ENCODE data around the gene CDK13.

Gene CDK13

DNA sequence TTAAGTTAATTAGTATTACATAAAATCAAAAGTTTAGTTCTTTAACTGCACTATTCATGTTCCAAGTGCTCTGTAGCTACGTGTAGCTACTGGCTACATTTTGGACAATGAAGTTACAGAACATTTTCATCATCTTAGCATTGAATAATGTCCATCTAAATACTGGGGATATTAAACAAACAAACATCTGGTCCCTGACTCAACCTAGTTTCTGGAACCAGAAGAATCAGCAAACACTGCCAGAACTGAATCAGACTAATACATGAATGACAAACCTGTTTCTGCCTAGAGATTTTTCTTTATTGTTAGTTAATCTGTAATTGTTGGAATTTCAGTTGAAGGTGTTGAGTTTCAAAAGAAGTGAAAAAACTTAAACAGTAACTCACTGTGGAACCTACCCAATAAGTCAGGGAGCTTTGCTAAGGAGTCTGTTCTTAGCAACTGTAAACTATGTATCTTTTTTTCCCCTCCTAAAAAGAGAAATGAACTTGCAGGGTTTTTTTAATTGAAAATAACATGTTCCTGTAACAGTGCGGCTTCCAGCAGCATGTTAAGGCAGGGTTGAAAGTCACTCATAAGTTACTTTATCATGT, 58.3 kb downstream of the CDK13 start:
- peak; percentile 72 for DNase-seq (ENCODE audit: low read depth, low spot score)

DNA sequence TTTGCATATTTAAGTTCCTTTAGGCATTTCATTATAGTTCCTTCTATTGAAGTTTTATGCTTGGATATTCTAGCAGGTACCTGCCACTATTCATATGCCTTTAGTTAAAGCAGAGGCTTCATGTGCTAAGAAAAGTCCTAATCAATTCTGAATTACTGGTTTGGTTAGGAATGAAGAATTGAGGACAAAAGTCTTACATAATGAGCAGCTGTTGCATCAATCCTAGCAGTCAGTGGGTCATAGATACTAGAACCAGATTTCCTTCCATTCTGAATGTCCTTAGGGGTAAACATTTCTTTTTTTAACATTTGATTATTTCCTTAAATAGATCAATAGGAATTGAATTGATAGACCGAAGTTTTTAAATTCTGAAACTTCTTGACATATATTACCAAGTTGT, 59.2 kb downstream of the CDK13 start:
- no peak for DNase-seq (ENCODE audit: low read depth, low spot score)

DNA sequence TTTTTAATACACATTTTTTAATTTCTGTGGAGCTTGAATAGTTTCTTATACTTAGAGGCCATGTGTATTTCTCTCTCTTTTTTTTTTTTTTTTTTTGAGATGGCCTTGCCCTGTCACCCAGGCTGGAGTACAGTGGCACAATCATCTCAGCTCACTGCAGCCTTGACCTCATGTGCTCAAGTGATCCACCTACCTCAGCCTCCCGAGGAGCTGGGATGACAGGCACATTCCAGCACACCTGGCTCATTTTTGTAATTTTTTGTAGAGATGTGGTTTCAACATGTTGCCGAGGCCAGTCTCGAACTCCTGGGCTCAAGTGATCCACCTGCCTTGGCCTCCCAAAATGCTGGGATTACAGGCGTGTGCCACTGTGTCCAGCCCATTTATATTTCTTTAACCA, 64.3 kb downstream of the CDK13 start:
- DNase-seq (ENCODE audit: low read depth, low spot score), result no peak

DNA sequence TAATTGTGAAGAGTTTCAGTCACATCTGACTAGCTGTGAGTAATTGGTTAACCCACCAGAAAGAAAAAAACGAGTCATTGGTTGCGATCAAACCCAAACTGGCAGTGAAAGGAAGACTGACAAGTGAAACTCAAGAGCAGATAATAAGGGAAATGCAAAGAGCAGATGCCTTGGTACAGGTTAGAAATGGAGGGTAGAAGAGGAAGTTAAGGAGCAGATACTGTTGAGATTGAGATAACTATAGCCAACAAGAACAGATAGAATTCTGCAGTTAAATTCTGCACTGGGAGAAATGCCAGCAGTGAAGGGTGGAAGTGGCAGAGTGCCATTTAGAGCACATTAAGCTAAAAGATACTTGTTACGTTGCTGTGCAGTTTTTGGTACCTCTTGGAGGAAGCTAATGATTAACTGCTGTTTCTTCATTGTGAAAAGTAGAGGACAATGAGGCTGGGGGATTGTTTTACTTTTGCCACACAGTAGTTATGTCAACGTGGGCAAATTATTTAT, 65.8 kb downstream of the CDK13 start:
- peak; percentile 63 for DNase-seq (ENCODE audit: low read depth, low spot score)

DNA sequence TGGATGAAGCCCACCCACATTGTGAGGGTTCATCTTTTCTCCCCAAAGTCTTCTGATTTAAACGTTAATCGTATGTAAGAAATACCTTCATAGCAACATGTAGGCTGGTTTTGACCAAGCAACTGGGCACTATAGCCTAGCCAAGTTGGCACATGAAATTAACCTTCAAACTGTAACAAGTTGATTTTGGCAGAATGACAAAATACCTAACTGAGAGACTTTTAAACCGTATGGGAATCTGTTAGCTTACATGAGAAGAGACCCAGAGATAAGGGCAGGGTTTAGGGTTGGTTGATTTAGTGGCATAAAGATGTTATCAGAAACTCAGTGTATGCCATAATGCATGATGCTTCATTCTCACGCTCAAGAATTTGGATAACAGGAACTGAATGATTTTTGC, 69.5 kb downstream of the CDK13 start:
- no peak for DNase-seq (ENCODE audit: low read depth, low spot score)

DNA sequence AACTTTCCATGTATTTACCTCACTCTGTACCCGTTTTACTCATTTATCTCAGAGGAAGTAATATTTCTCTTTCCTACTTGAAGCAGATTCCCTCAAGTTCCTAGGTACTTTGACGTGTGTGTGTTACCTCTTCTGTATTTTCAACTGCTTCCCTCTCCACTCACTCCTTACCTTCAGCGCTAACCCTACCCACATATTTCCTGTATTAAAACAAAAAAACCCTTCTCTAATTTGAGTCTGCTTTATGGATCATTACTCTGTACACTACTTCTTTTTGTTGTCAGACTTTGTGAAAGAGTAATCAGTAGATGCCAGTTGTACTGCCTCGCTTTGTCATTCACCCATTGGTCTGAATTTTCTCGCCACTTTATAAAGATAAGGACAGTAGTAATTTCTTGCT, 74.0 kb downstream of the CDK13 start:
- no peak for DNase-seq (ENCODE audit: low read depth, low spot score)

DNA sequence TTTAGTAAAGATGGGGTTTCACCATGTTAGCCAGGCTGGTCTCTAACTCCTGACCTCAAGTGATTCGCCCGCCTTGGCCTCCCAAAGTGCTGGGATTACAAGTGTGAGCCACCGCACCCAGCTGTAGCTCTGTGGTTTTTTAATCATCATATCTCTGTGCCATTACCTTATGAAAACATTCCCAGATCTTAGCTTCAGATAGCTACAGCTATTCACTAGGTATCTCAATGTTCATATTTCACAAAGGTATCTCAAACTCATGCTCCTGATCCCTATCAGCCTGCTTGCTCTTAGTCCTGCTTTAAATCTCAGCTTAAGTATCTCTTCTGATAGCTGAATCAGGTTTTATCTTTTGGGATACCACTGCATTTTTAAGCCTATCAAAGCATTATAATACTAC, 74.8 kb downstream of the CDK13 start:
- DNase-seq (ENCODE audit: low read depth, low spot score), result no peak

DNA sequence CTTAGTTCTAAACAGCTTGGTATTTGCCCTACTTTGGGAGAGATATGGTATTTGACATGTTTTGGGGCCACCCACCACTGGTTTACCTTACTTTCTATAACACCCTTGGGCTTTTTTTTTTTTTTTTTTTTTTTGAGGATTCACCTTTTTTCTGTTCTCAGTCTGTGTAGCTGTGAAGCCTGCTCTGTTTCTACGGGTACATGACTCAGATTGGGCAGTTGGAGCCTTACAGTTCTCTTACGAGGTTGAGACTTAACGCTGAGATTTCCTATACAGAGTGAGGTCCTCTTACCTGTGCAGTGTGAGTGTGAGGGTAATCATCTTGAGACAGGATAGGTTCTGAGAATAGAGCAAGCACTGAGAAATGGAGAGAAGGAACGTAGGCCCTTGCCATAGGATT, 77.5 kb downstream of the CDK13 start:
- DNase-seq (ENCODE audit: low read depth, low spot score), result no peak

DNA sequence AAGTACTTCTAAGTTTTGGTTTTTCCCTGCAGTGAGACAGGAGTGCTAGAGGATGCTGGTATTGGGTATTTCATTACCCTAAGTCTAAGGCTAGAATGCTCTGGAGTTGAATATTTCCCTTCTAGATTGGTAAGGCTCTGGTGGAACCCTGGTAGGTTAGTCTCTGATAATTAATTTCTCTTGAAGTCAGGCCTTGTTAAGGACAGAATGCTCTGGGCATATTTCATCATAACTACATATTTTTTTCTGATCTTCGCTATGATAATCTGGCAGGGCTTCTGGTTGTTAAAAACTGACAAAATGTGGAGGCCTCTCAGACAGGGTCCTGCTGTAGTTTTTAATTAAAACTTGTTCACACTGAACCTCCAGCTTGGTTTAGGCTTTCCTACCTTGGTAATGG, 83.8 kb downstream of the CDK13 start:
- no peak for DNase-seq (ENCODE audit: low read depth, low spot score)

DNA sequence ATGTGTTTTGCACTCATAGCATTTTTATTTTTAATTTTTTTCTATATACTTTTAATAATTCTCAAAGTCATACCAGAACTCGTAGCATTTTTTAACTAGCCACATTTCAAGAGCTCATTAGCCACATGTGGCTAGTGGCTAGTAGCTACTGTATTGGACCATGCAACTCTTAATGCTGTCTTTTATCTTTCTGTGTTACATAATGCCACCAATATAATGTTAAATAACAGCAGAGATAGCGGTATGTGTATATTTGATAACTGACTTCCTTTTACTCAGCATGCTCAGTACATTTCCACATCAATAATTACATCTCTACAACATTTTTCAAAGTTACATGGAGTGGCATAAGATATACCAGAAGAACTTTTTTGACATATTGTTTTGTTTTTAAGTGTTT, 91.4 kb downstream of the CDK13 start:
- DNase-seq (ENCODE audit: low read depth, low spot score), result no peak

DNA sequence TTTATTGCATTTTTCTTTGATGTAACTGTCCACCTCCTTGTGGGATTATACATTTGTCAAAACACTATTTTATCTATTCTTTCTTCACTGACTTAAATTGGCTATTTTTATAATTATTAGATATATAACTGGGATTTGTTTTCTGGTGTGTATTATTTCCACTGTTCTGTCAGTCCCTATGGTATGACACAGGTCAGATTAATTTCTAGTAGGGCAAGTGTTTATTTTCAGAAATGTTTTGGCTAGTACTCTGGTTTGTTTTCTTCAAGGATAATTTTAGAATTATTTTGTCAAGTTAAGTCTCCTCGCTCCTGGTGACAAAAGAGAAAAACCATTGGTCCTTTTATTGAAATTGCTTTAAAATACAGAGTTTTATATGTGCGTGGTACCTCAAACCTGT, 93.1 kb downstream of the CDK13 start:
- no peak for DNase-seq (ENCODE audit: low read depth, low spot score)

DNA sequence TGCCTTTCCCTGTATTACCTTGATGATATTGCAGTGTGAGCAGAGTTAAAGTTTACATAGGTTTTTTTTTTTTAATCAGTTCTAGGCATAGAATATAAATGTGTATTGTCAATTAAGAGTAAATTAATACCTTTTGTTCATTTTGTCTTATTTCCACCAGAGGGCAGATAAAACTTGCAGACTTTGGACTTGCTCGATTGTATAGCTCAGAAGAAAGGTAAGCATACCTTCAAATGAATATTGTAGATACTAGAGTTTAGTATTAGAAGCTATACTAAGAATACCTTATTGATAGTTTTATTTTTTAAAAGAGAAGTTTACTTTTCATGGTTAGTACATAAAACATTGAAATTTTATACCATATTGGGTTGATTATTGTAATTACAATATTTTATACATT, 97.6 kb downstream of the CDK13 start:
- DNase-seq (ENCODE audit: low read depth, low spot score), result no peak

DNA sequence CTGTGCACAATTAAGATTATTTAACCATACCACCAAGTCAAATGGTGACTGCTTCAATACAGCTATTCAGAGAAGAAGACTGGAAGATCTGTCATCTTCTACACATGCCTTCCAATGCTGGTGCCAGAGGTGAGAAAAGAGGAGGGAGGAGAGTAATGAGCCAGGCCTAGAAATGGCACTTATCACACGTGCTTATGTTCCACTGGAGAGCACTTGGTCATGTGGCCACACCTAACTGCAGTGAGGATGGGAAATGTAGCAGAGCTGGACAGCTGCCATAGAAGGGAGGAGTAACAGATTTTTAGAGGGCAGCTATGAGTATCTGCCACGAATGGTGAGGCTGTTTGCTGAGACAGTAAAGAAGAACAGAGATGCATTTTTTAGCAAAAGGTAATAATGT, 107.2 kb downstream of the CDK13 start:
- DNase-seq (ENCODE audit: low read depth, low spot score), result peak; percentile 12

DNA sequence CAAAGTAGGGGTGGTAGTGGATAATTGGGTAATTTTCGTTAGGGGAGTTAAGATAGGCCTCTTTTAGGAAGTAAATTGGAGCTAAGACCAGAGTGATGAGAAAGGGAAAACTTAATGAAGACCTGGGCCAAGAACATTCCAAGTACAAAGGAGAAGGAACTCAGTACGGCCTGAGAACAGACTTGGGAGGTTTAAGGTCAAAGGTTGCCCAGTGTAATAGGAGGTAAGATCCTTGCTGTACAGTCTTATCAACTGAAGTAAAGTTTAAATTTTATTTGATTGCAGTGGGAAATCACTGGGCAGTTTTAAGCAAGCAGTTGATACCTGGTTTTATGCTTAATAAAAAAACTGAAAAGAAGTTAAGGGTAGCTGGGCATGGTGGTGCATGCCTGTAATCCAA, 108.0 kb downstream of the CDK13 start:
- DNase-seq (ENCODE audit: low read depth, low spot score), result no peak

DNA sequence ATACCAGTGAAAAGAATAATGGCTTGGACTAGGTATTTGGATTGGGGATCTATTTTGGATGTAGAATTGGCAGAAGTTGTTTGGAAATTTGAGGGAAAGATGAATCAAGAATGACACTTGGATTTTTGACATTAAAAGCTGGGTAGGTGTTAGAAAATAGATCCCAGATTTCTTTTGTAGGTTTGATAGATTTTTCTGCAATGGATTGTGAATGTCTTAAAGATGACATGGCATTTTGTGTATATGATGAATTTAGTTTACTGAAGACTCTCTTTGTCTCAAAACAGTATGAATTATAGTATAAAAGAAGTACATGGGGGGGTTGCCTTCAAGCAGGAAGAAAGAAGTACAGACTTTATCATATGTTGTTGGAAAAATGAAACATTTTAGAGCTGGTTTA, 108.6 kb downstream of the CDK13 start:
- DNase-seq (ENCODE audit: low read depth, low spot score), result no peak

DNA sequence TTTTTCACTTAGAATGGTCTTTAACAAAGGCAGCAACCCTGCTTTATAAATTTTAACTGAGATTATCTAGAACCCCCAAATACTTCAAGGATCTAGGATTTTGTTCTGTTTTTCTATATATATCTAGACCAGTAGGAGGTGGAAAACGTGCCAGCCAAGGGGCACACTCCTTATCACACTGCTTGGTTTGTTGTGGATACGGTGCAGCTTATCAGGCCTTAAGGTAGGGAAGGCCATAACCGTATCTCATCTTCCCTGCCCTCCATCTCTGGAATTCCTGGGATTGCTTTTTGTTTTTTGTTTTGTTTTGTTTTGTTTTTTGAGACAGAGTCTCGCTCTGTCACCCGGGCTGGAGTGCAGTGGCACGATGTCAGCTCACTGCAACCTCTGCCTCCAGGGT, 109.0 kb downstream of the CDK13 start:
- DNase-seq (ENCODE audit: low read depth, low spot score), result no peak

DNA sequence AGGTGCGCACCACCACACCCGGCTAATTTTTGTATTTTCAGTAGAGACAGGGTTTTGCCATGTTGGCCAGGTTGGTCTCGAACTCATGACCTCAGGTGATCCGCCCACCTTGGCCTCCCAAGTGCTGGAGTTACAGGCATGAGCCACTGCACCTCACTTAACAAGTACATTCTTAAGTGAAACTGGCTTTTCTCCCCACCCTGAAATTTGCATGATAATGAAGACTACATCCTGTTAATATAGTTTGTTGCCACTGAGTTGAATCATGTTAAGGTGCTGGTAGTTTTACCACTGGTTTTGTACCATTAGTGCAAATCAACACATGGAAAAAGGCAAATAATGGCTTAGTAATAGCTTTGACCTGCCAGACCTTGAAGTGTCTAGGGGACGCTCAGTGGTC, 122.2 kb downstream of the CDK13 start:
- DNase-seq (ENCODE audit: low read depth, low spot score), result peak; percentile 4

DNA sequence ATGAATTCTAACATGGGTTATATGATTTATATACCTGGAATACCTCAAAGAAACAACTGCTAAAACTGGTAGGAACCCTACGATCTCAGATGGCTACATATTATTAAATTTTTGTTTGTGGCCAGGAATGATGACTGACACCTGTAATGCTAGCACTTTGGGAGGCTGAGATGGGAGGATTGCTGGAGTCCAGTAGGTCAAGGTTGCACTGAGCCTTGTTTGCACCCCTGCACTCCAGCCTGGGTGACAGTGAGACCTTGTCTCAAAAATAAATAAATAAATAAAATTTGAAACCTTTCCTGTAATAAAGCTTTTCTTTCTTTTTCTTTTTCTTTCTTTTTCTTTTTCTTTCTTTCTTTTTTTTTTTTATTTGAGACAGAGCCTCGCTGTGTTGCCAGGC, 123.2 kb downstream of the CDK13 start:
- no peak for DNase-seq (ENCODE audit: low read depth, low spot score)

DNA sequence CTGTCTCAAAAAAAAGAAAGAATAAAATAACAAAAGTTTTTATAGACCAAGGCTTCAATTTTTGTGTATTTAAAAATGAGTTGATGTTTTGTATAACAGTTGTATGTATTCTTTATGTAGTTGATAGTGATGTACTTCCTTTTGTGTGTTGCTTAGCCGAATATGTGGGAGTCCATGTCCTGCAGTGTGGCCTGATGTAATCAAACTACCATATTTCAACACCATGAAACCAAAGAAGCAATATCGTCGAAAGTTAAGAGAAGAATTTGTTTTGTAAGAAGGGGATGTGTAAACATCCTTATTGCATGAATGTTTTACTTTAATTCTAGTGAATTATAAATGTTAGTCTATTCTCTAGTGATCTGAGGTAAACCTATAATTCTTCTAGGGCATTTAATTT, 127.8 kb downstream of the CDK13 start:
- DNase-seq (ENCODE audit: low read depth, low spot score), result no peak

DNA sequence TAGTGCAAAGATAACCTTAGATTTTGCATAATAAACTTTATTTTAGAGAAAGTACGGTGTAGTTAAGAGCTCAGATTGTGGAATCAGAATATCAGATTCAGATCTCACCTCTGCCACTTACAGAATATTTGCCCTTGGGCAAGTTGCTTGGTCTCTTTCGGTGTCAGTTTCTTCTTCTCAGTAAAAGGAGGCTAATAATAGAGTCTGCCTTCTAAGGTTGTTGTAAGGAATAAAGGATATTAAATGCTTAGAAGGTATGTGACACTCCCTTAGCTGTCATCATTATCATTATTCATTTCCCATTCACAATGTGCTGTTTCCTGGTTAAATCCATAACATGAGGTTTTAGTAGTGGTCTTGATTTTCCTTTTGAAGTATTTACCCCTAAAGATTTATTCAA, 142.1 kb downstream of the CDK13 start:
- no peak for DNase-seq (ENCODE audit: low read depth, low spot score)

DNA sequence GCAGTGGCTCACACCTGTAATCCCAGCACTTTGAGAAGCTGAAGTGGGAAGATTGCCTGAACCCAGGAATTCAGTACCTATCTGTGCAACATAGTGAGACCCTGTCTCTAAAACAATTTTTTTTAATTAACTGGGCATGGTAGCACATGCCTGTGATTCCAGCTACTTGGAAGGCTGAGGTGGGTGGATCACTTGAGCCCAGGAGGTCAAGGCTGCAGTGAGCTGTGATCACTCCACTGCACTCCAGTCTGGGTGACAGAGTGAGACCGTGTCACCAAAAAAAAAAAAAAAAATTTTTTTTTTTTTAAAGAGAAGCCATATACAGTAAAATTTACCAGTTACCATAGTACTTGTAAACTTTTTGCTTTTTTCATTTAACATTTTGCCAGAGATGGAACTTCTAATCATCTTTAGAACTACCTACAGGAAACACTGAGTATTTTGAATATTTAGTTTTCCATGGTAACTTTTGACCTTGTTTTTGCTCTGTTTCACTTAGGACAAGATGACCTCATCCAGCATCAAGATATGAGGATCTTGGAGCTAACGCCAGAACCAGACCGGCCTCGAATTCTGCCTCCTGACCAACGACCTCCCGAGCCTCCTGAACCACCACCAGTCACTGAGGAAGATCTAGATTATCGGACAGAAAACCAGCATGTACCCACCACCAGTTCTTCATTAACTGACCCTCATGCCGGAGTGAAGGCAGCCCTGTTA, 143.7 kb downstream of the CDK13 start:
- DNase-seq (ENCODE audit: low read depth, low spot score), result no peak

DNA sequence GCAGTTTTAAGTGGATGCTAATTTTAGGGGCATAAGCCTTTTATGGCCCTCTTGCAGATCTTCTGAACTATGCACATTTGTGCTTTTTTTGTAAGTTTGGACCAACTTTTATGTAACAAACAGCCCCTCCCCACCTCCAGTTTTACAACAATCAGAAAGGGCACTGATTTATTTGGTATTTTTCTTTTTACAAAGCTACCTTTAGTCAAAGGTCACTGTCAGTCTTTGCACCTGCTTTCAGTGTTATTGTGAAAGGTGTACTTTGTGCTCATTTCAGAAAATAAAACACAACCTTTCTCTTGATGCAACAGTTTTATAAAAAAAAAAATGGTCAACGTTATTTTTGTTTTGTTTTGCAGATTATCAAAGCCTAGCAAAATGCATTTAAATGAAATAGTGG, 145.2 kb downstream of the CDK13 start:
- no peak for DNase-seq (ENCODE audit: low read depth, low spot score)

DNA sequence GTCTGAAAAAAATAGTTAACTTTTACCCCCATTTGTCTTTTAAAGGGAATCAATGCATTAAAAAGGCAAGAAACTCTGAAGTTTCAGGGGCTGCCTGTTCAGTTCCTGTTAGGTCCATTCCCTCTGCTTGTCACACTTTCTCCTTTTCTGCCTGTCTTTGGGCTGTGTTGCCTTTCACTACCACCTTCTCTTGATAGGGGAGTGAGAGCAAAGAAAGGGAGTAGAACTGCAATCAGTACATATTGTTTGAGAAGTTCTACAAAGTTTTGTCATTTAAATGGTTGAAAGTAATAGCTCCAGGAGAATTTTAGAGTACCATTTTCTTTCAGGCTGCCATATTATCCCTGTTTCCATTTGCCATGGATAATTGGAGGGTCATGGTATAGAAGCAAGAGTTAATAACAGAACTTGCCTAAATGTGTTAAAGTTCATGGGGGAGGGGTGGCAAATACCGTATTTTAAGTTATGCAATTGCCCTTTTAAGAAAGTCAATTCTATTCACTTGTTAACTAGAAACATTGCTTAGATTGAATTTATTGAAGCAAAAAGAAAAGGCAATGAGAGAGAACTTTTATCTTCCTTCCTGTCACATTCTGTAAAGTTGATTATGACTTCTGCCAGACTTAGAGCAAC, 145.8 kb downstream of the CDK13 start:
- no peak for DNase-seq (ENCODE audit: low read depth, low spot score)

Measured in astrocyte of the hippocampus (primary cell).